Measurements from ENCODE around the gene ZNF574.

The ZNF574 gene

DNA sequence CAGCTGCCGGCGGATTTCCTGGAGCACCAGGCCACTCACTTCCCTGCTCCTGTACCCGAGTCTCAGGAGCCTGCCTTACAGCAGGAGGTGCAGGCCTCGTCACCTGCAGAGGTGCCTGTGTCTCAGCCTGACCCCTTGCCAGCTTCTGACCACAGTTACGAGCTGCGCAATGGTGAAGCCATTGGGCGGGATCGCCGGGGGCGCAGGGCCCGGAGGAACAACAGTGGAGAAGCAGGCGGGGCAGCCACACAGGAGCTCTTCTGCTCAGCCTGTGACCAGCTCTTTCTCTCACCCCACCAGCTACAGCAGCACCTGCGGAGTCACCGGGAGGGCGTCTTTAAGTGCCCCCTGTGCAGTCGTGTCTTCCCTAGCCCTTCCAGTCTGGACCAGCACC, 3.3 kb downstream of the ZNF574 start:
- DNase-seq (ENCODE audit: extremely low spot score, insufficient read length, low read depth): no peak
- FAIRE-seq: no peak

DNA sequence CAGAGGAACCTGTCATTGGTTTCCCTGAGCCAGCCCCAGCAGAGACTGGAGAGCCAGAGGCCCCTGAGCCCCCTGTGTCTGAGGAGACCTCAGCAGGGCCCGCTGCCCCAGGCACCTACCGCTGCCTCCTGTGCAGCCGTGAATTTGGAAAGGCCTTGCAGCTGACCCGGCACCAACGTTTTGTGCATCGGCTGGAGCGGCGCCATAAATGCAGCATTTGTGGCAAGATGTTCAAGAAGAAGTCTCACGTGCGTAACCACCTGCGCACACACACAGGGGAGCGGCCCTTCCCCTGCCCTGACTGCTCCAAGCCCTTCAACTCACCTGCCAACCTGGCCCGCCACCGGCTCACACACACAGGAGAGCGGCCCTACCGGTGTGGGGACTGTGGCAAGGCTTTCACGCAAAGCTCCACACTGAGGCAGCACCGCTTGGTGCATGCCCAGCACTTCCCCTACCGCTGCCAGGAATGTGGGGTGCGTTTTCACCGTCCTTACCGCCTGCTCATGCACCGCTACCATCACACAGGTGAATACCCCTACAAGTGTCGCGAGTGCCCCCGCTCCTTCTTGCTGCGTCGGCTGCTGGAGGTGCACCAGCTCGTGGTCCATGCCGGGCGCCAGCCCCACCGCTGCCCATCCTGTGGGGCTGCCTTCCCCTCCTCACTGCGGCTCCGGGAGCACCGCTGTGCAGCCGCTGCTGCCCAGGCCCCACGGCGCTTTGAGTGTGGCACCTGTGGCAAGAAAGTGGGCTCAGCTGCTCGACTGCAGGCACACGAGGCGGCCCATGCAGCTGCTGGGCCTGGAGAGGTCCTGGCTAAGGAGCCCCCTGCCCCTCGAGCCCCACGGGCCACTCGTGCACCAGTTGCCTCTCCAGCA, 4.2 kb downstream of the ZNF574 start:
- DNase-seq (ENCODE audit: extremely low spot score, insufficient read length, low read depth) (no peak), FAIRE-seq (no peak)

DNA sequence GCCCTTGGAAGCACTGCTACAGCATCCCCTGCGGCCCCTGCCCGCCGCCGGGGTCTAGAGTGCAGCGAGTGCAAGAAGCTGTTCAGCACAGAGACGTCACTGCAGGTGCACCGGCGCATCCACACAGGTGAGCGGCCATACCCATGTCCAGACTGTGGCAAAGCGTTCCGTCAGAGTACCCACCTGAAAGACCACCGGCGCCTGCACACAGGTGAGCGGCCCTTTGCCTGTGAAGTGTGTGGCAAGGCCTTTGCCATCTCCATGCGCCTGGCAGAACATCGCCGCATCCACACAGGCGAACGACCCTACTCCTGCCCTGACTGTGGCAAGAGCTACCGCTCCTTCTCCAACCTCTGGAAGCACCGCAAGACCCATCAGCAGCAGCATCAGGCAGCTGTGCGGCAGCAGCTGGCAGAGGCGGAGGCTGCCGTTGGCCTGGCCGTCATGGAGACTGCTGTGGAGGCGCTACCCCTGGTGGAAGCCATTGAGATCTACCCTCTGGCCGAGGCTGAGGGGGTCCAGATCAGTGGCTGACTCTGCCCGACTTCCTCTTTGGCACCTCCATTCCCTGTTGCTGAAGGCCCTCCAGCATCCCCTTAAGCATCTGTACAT, 4.9 kb downstream of the ZNF574 start:
- FAIRE-seq: no peak
- no peak for DNase-seq (ENCODE audit: extremely low spot score, insufficient read length, low read depth)

DNA sequence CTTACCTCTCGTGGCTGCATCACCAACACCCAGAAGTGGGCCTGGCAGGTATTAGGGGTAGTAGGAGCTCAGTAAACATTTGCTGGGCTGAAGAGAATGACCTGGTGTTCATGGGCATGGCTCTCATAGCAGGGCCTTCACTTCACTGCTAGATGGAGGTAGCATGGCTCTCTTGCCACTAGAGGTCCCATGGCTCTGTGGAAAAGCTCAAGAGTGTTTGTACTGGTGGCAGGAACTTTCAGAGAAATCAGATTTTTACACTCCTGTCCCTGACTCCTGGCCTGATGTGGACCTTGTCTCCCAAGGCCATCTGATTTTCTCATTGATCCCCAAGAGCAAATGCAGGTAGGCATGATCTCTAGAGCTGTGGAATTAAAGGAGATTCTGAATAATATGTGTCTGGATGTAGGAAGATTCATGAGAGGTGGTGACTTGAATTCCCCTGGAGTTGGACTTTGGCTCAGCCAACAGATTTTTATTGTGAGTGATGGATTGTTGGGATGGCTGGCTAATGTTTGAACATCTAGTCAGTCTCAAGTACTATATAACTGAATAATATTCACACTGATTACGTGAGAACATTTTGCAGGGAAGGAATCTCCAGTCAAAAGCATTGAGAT, 5.7 kb downstream of the ZNF574 start:
- no peak for DNase-seq (ENCODE audit: extremely low spot score, insufficient read length, low read depth)

DNA sequence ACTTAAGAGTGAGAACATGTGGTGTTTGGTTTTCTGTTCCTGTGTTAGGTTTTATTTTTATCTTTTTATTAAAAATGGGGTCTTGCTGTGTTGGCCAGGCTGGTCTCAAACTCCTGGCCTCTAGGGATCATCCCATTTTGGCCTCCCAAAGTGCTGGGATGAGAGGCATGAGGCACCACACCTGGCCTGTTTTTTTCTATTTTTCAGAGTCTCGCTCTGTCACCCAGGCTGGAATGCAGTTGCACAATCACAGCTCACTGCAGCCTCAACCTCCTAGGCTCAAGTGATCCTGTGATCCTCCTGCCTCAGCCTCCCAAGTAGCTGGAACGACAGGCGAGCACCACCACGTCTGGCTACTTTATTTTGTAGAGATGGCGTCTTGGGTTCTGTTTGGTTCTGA, 7.6 kb downstream of the ZNF574 start:
- no peak for DNase-seq (ENCODE audit: extremely low spot score, insufficient read length, low read depth)
- no peak for FAIRE-seq

More for the DNA sequence above, 5.7 kb downstream of the ZNF574 start:
- FAIRE-seq: peak; percentile 77

DNA sequence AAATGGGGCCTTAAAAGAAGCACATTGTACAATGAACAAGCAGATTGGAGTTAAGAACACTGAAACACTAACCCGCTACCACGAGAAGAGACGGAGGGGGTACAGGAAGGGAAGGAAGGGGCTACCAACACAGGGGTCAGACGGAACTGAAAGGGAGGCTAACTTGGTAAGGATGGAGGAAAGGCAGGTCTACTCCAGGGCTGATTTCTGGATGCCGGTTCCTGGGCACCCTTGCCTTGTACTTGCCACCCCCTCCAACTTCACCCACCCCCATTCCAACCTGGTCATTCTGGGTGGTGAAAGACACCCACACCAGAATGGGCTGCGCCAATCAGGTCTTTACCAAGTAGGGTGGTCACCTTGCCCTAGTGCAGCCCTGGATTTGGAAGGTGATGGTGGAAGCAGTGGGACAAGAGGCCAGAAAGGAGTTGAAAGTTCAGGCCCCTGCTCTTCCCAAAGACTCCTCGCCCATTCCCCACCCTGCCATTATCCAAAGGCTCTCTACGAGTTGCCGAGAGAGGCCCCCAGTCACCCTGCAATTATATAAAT, 10.3 kb downstream of the ZNF574 start:
- no peak for DNase-seq (ENCODE audit: extremely low spot score, insufficient read length, low read depth)
- no peak for FAIRE-seq

DNA sequence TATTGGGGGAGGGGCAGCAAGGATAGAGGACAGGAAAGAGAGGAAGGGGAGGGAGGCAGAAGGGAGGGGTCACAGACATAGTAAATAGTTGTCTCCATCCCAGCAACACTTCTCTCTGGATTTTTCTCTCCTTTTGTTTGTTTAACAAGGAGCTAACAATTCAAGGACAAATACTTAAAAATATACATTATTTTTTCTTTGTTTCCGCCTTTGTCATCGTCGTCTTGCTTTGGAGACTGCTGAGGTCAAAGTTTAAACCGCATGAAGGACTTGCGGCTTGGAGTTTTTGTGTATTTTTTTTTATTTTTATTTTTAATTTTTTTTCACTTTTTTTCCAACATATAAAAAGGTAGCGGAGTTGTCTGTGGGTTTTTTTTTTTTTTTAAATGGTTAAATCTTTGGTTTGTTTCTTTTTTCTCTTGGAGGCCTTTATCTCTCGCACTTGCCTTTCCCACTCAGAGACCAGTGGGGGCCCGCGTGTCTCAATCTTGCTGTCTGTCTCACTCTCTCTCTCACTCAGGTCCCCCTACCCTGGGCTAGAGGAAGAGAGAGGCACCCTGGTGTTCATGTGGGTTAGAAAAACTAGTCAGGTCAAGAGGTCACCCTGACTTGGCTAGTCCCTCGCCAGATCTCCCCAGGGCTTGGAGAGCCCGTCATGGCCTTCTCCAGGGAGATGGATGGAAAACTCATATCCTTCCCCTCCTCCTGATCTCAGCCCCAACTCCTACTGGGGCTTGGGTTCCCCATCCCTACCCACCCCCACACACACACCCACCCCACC, 11.0 kb downstream of the ZNF574 start:
- peak; percentile 12 for FAIRE-seq
- no peak for DNase-seq (ENCODE audit: extremely low spot score, insufficient read length, low read depth)

DNA sequence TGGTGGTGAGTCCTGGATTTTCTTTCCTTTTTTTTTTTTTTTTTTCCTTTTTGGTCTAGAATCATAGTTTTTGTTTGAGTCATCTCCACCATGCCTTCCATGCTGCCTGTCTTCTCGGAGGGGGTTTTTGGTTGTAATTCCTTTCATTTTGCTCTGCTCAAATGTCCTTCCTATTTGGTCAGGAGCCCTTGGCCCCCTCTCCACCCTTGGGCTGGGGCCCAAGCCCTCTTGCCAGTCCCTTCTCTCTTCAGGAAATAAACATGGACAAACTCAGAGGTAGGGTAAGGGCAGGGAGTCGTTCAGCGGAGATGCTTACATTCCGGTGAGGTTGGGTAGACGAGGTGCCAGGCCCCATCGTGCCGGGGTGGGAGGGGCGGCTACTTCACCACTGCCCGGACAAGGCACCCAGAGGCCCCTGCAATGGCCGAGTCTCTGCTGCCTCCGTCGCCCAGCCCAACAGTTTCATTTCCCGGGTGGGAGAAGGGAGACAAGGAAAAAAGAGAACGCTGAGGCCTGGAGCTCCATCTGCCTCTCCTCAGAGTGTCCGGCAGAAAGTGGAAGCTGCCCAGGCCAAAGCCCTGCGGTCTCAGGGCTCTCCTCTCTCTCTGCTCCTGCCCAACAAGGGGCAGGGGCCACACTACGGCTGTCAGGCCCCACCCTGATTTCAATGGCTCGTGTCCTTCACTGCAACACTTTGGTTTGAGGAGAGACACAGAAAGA, 12.7 kb downstream of the ZNF574 start:
- DNase-seq (ENCODE audit: extremely low spot score, insufficient read length, low read depth): no peak
- FAIRE-seq: peak; percentile 56

DNA sequence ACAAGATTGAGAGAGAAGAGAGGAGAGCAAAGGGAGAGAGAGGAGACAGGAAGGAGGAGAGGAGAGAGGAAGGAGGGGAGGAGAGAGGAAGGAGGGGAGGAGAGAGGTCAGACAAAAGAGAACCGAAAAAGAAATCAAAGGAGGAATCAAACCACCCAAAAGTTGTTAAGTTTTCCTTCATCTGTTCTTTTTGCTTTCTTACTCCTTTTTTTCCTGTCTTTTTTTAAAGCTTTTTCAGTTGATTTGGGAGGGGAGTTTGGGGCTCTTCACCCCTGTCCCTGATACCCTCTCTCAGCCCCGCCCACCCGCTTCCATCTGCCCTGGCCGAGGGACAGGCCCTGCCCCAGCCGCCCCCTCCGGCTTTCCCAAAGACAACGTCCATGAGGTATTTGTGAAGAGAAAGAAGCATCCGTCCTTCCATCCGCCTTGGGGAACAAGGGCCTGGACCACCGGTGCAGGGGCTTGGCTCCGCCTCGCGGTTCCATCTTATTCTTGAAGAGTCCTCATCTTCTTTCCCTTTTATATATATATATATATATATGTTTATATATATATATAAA, 13.3 kb downstream of the ZNF574 start:
- FAIRE-seq (peak; percentile 9), DNase-seq (ENCODE audit: extremely low spot score, insufficient read length, low read depth) (no peak)

DNA sequence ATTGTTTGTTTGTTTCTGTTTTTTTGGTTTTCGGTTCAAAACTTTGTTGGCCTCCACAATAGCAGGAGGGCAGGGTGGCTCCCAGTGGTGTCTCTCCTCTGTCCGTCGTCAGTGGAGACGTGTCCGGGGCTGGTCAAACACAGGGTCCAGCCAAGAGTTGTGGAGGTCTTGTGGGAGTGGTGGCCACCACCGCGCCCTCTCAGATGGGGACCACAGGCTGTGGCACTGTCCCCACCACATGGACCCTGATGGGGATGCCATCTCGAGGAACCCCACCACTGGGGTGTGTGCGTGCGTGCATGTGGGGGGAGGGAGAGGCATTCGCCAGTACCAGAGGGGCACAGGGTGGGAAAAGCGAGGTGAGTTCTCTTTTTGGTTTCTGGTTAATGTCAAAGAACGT, 13.8 kb downstream of the ZNF574 start:
- no peak for DNase-seq (ENCODE audit: extremely low spot score, insufficient read length, low read depth)
- no peak for FAIRE-seq

DNA sequence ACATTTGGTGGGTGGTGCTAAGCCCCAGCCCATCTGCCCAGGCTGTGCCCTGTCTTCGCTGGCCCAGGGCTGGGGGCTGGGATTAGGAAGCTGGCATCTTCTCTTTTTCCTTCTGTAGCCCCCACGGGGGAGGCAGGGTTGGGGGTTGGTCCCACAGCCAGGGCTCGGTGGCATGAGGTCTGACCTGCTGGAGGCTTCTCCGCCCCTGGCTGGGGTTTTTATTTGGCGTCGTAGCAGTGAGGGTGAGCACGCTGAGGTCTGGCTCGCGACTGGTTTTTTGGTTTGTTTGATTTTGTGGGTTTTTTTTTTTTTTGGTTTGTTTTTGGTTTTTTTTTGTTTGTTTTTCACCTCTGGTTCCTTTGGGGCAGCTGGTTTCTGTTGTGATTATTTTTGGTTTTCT, 14.7 kb downstream of the ZNF574 start:
- no peak for FAIRE-seq
- DNase-seq (ENCODE audit: extremely low spot score, insufficient read length, low read depth): no peak

DNA sequence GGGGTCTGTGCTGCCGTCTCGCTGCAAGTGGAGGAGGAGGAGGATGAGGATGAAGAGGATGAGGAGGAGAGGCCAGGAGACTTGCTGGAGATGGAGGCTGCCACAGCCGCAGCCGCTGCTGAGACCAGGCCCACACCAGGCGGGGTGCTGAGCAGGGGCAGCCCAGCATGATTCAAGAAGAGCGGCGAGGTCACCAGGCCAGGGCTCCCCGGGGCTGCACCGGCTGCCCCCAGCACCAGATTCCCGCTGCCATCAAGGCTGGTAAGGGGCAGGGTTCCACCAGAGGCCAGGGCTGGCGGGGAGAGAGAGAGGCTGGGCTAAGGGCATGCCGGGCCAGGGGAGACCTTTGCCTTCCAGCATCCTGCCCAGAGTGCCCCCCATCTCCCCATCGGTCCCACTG, 15.3 kb downstream of the ZNF574 start:
- DNase-seq (ENCODE audit: extremely low spot score, insufficient read length, low read depth): no peak
- FAIRE-seq: no peak

DNA sequence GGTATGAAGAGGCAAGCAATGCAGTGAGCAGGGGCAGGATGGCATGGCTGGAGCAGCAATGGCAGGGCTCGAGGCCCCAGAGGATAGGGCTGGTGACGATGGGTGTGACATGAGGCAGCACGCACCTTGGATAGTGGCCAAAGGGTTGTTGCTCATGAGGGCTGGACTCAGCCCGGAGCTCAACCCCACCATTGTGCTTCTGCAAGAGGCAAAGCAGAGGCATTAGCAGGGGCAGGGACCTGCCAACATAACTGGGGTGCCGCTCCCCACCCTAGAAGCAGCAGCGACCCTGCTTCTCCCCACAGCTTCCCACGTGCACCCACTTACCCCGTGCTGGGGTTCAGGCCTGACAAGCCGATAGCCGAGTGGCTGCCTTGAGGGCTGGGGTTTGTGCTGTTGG, 15.8 kb downstream of the ZNF574 start:
- no peak for DNase-seq (ENCODE audit: extremely low spot score, insufficient read length, low read depth)
- no peak for FAIRE-seq

DNA sequence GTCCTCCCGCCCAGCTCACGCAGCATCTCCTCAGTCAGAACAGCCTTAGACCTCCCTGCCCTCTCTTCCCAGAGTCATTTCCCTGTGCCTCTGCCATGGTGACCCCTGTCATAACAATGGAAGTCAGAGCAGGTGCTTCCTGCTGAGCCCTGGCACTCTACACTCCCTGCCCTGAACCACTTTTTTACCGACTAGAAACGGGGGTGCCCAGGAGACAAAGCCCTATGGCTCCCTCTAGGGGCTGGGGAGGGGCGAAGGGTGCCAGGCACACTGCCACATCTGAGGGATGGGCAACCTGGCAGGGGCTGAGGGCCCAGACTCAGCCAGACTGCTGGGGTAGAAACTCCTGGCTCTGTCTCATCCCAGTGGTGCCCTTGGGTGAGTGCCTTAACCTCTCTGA, 16.4 kb downstream of the ZNF574 start:
- FAIRE-seq (no peak), DNase-seq (ENCODE audit: extremely low spot score, insufficient read length, low read depth) (no peak)

DNA sequence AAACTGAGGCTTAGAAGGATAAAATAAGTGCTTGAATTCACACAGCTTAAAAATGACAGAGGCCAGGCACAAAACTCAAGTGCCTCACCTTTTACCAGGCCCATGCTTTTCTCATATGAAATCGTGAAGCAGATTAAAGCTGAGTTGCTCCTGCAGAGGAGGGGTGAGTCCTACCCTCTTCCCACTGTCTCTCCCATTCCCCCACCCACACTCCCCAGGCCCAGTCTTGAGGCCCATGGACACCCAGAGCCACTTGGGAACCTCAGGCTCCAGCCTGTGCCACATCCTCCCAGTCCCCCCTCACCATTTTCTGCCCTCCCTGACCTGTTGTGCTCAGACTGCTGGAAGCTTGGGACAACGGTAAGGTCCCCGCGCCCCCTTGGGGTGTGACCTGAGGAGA, 17.5 kb downstream of the ZNF574 start:
- no peak for DNase-seq (ENCODE audit: extremely low spot score, insufficient read length, low read depth)
- FAIRE-seq: no peak

DNA sequence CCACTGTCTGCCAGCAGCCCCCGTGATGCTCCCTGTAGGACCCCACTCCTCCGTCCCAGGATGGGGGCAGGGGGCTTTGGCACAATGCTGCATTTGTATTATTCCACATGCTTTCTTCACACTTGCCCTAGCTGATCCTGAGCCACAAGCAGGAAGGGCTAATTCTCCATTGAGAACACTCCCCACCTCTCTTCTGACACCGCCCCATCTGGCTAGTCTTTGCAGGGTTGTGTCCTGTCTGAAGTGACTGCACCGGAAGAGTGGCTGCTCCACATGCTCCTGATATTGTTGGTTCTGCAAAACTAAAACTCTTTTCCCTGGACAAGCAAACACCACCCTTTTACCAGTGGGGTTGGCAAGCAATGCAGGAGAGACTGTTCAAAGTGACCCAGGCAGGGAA, 18.0 kb downstream of the ZNF574 start:
- FAIRE-seq (no peak), DNase-seq (ENCODE audit: extremely low spot score, insufficient read length, low read depth) (no peak)

DNA sequence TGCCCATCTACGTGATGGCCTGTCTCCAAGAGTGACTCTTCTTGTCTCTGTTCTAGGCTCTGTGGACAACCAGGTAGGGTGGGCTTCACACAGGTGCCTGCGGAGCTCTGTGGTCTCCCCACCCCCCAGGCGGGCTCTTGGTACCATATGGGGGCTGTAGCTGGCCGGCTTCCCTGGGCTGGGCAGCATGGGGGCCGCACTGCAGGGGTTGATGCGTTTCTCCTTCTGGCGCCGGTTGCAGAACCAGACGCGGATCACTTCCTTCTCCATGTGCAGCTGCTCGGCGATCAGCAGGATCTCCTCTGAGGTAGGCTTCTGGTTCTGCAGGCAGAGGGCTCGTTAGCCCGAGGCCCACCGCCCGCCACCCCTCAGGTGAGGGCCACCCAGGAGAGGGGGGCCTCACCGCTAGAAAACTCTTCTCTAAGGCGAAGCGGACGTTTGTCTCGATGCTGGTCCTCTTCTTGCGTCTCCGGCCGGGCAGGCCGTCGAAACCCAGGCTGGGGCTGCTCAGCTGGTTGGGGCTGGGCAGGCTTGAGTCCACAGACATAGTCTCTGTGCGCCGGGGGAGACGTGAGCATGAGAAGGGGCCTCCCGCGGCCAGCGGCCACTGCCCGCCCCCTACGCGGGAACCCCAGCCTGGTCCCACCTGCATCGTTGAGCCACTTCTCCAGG, 19.3 kb downstream of the ZNF574 start:
- DNase-seq (ENCODE audit: extremely low spot score, insufficient read length, low read depth) (no peak), FAIRE-seq (no peak)

DNA sequence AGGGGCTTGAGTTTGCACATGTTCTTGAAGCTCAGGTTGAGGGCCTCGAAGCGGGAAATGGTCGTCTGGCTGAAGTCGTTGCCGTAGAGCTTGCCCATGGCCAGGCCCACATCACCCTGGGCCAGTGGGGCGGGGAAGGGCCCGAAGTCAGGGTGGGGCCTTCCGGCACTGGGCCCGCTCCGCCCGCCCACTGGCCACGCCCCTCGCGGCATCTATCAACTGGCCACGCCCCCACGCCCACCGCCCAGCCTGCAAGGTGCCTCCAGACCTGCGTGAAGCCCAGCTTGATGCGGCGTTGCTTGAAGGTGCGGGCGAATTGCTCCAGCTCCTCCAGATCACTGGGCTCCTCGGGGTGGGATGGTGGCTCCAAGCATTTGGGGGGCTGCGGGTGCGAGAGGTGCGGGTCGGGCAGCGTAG, 19.9 kb downstream of the ZNF574 start:
- FAIRE-seq: no peak
- no peak for DNase-seq (ENCODE audit: extremely low spot score, insufficient read length, low read depth)
